Measurements from ENCODE around the gene CCDC141. TPM values are rescaled to one million over a fixed set of nuclear protein-coding genes. Genes with fewer than 3 reads are reported as not detected.

Gene CCDC141
- total RNA-seq, 2 experiments from 2014 or later, result 30.6 to 31.5 TPM

- CTCF ChIA-PET, result no interaction called here
- H3K4me3 ChIP-seq (ENCODE audit: low read length), result no peak overlapping the region
- DNase-seq, result no peak
- no peak for TF ChIP-seq CTCF (IDR thresholded peaks at IDR 0.05)
- H3K36me3 ChIP-seq (ENCODE audit: insufficient read depth, low read length), result no peaks in the 10 kb centered on the region
- H3K9me3 Mint-ChIP-seq, result peaks cover 3% of the 10 kb centered on the region
- no peak for ATAC-seq (ENCODE audit: poor library complexity)
- no peaks in the 10 kb centered on the region for H3K9me3 ChIP-seq (ENCODE audit: control insufficient read depth in 1 of 2, insufficient read depth in 1 of 2, low read length in 2 of 2)
- no peak overlapping the region for H3K4me3 Mint-ChIP-seq
- POLR2A ChIA-PET, result no interaction called here
- intact Hi-C loops (cut with DNase I, micrococcal nuclease), result loop anchor here (5.0 to 10.0 kb wide), 3 partner anchors 36 to 977 kb away; no protein-coding TSS in a partner anchor
- peaks cover 60% of the 10 kb centered on the region for H3K4me1 Mint-ChIP-seq (ENCODE audit: low read depth)
- H3K4me1 ChIP-seq (ENCODE audit: insufficient read depth, low read length), result no peaks in the 10 kb centered on the region
- H3K27me3 Mint-ChIP-seq, result no peaks in the 10 kb centered on the region
- H3K27ac Mint-ChIP-seq, result no peak overlapping the region
- no peaks in the 10 kb centered on the region for H3K27me3 ChIP-seq (ENCODE audit: control insufficient read depth in 1 of 2, insufficient read depth in 2 of 2, low read length in 2 of 2)
- no peak overlapping the region for H3K27ac ChIP-seq (ENCODE audit: low read depth in 1 of 2, low read length in 2 of 2)
- peaks cover 48% of the 10 kb centered on the region for H3K36me3 Mint-ChIP-seq (ENCODE audit: low read depth)
Observed at GRCh38 chr2:179037807-179038206, 12.1 kb downstream of the CCDC141 start.

GRCh38 chr2:179036353-179036905 is 13.5 kb downstream of the CCDC141 start:
- Mint-ChIP-seq H3K4me3 (no peak overlapping the region), H3K36me3 (ENCODE audit: low read depth) (peaks cover 40% of the 10 kb centered on the region), H3K4me1 (ENCODE audit: low read depth) (peaks cover 65% of the 10 kb centered on the region), H3K27me3 (no peaks in the 10 kb centered on the region), H3K9me3 (peaks cover 3% of the 10 kb centered on the region), H3K27ac (peak overlapping the region; percentile 8)
- ATAC-seq (ENCODE audit: poor library complexity), result no peak
- Histone ChIP-seq H3K9me3 (ENCODE audit: control insufficient read depth in 1 of 2, insufficient read depth in 1 of 2, low read length in 2 of 2) (no peaks in the 10 kb centered on the region), H3K4me3 (ENCODE audit: low read length) (no peak overlapping the region), H3K36me3 (ENCODE audit: insufficient read depth, low read length) (no peaks in the 10 kb centered on the region), H3K4me1 (ENCODE audit: insufficient read depth, low read length) (peaks cover 4% of the 10 kb centered on the region), H3K27ac (ENCODE audit: low read depth in 1 of 2, low read length in 2 of 2) (no peak overlapping the region), H3K27me3 (ENCODE audit: control insufficient read depth in 1 of 2, insufficient read depth in 2 of 2, low read length in 2 of 2) (no peaks in the 10 kb centered on the region)
- POLR2A ChIA-PET, result no interaction called here
- intact Hi-C loops (cut with DNase I, micrococcal nuclease), result loop anchor here (5.0 to 10.0 kb wide), 3 partner anchors 34 to 978 kb away; no protein-coding TSS in a partner anchor
- CTCF ChIA-PET, result no interaction called here
- no peak for TF ChIP-seq CTCF (IDR thresholded peaks at IDR 0.05)
- no peak for DNase-seq

DNA sequence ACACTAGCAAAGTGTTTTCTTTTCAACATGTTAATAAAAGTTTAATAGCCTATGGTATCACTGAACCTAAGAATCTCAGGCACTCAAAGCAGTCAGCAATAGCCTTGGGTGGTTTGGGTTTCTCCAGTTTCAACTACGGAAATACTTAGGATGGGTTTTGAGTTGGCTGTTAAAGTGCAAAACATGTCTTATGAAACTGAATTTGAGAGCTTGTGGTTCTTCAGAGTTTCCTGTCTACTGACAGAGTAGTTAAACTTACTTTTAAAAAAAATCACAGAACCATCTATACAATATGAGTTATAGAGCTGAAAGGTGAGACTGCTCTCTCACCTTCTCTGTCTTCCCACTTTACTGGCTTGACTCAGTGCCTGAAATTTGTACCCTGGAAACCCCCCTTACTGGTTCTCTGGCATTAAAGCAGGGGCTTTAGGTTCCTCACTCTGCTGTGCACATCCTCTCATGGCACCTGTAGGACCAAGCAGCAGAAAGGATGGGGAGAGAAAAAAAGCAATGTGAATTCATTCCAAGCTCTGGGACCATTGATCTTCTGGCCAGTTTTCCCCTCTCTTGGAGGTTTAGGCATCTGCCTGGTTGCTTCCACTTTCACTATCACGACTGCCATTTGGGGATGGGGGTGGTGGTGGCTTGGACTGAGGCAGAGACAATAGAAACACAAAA is 18.1 kb downstream of the CCDC141 start:
- peak overlapping the region; percentile 82 for H3K4me3 Mint-ChIP-seq
- Histone ChIP-seq H3K27ac (ENCODE audit: low read depth in 1 of 2, low read length in 2 of 2) (peak overlapping the region; percentile 53 to 60), H3K36me3 (ENCODE audit: insufficient read depth, low read length) (no peaks in the 10 kb centered on the region), H3K27me3 (ENCODE audit: control insufficient read depth in 1 of 2, insufficient read depth in 2 of 2, low read length in 2 of 2) (no peaks in the 10 kb centered on the region), H3K4me1 (ENCODE audit: insufficient read depth, low read length) (peaks cover 4% of the 10 kb centered on the region), H3K4me3 (ENCODE audit: low read length) (peak overlapping the region; percentile 38), H3K9me3 (ENCODE audit: control insufficient read depth in 1 of 2, insufficient read depth in 1 of 2, low read length in 2 of 2) (peaks cover 0 to 4% of the 10 kb centered on the region in 2 experiments)
- peaks cover 41% of the 10 kb centered on the region for H3K4me1 Mint-ChIP-seq (ENCODE audit: low read depth)
- no peaks in the 10 kb centered on the region for H3K27me3 Mint-ChIP-seq
- ChIA-PET CTCF (interaction anchor here (2.4 kb wide), 1 partner anchor 12 kb away, joined by 8 read pairs; no protein-coding TSS in a partner anchor), POLR2A (interaction anchor here (0.7 to 3.2 kb wide), 11 partner anchors 9 to 98 kb away, joined by 3 to 52 read pairs (median 5); partner anchors contain the start of gene CCDC141)
- peak; percentile 88 for ATAC-seq (ENCODE audit: poor library complexity)
- no peak for TF ChIP-seq CTCF (IDR thresholded peaks at IDR 0.05)
- H3K27ac Mint-ChIP-seq, result peak overlapping the region; percentile 99
- intact Hi-C loops (cut with DNase I, micrococcal nuclease), result loop anchor here (2.0 to 10.0 kb wide), 3 partner anchors 17 to 983 kb away; no protein-coding TSS in a partner anchor
- peak in 7 of 14 experiments; percentile 0 to 67 (median 23) for DNase-seq
- H3K9me3 Mint-ChIP-seq, result peaks cover 7% of the 10 kb centered on the region
- peaks cover 22% of the 10 kb centered on the region for H3K36me3 Mint-ChIP-seq (ENCODE audit: low read depth)
